Activated CD4-positive, alpha-beta T cell treated with anti-CD3 and anti-CD28 coated beads, Interleukin-2, amount 50 U/mL, for 4 hours (primary cell): Measurements from ENCODE around the gene NETO2.

ENCODE experiments used
- DNase-seq, 2 experiments: peaks; one replicate each; pipeline ENCODE4 v3.0.0-alpha.2; 2020

The NETO2 gene

DNA sequence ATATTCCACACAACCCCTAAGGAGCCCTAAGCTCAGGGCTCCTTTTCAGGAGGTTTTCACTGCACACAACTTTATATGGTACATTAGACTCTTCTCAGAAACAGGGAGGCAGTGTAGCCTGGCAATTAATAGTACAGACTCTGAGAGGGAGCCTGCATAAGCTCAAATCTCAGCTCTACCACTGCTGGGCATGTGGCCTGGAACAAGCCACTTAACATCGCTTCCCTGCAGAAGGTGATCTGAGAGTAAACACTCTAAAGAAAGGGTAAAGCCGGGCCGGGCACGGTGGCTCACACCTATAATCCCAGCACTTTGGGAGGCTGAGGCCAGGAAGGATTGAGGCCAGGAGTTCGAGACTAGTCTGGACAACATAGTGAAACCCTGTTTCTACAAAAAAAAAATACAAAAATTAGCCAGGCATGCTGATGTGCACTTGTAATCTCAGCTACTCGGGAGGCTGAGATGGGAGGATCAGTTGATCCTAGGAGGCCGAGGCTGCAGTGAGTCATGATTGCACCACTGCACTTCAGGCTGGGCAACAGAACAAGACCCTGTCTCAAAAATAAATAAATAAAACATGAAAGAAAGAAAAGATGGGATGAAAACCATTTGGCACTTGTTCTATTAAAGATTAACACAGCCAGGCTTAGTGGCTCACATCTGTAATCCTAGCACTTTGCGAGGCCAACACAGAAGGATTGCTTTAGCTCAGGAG, 99.6 kb downstream of the NETO2 start:
- no peak for DNase-seq

DNA sequence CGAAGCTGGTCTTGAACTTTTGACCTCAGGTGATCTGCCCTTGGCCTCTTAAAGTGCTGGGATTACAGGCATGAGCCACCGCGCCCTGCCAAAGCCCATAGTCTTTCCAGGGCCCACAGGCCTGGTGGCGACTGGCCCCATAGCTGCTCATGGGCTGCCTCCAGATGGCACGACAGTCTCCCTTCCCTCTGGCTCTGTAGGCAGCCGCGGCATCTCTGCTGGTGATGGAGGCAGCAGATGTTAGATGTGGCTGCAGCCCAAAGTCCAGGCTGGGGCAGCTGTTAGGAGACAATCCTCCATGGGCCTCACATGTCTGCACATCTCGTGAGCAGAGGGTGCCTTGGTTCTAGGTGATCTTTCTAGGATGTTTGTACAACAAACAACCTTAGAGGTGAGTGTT, 100.5 kb downstream of the NETO2 start:
- DNase-seq, result no peak

DNA sequence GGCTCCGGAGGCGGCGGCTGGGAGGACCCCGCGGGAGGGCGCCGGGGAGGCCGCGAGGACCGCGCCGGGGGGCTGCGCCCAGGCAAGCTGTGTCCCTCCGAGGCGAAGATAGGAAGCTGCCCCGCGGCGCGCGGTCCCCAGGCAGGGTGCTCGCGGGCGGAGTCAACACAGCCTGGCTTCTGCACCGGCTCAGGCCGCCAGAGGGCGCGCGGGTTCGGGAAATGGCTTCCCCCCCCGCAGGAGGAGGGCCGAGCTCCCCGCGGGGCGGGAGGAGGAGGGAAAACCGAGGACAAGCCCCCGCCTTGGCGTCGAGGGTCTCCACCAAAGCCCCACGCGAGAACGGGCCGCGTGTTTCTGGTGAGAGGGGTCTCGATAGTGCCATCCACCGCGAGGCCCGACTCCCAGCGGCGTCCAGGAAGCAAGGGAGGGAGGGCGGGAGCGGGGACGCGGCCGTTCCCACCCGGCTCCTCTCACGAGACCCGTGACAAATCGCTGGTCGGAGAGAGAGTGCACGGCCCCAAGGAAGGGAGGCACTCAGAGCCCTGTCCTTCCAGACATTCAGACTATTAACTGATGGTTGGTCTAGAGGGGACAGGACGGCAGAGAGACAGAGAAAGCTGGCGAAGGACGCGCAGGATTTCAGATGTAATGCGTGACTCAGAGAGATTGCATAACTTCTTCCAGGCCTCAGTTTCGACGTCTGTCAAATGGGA, 105.8 kb downstream of the NETO2 start:
- peak; percentile 88 to 91 for DNase-seq

DNA sequence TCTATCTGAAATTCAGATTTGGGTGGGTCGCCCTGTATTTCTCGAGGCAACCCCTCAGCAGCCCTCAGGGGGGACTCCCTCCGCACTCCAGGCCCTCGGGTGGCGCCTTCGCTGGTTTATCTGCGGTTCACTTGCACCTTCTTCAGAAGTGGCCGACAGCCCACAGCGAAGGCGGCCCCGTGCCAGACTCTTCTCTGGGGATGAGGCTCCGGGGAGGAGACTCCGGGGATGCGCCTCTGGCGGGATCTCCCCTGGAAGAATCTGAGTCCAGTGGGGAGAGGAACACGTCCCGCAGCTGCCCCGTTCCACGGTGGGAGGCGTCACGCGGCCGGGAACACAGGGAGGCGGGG, 106.4 kb downstream of the NETO2 start:
- peak in 1 of 2 experiments; percentile 4 for DNase-seq

DNA sequence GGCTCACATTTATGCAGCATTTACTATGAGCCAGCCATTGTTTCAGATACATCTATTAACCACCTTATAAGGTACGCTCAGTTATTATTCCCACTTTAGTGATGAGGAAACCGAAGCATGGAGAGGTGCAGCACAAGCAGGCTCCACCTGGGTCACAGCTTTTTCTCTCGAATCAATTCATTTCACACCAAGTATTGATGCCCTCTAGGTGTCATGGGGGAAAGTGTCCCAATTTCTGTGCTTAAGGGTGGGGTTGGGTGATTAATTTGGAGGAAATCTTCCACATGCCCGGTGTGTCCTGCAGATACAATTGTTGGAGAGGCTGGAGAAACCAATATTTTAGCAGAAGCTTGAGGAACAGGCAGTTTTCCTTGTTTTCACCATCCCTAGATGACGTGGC, 107.5 kb downstream of the NETO2 start:
- DNase-seq, result no peak

DNA sequence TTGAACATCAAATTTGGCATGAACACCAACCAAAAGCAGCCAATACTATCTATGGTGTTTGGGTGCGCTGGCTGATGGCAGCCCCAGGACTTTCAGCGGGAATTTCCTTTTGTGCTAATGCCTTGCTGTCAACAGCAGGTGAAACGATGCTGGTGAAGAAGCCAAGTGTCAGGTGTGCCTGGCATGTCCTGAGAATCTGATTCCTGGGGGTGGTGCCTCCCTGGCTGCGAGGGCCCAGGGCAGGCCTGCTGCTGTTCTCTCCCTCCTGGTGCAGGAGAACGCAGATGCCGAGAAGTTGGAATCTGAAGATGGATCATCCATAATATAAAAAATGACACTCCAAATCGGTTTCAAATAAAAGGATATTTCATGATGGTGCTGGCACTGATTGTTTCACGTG, 108.3 kb downstream of the NETO2 start:
- no peak for DNase-seq

DNA sequence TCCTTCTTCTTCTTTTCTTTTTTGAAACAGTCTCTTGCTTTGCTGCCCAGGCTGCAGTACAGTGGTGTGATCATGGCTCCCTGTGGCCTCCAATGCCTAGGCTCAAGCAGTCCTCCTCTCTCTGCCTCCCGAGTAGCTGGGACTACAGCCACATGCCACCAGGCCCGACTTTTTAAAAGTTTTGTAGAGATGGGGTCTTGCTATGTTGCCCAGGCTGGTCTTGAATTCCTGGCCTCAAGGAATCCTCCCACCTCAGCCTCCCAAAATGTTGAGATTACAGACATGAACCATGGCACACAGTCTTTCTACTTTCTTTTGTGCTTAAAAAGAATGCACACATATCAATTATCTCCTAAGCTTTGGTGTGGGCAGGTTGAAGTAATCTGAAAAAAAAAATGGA, 109.3 kb downstream of the NETO2 start:
- DNase-seq, result no peak

DNA sequence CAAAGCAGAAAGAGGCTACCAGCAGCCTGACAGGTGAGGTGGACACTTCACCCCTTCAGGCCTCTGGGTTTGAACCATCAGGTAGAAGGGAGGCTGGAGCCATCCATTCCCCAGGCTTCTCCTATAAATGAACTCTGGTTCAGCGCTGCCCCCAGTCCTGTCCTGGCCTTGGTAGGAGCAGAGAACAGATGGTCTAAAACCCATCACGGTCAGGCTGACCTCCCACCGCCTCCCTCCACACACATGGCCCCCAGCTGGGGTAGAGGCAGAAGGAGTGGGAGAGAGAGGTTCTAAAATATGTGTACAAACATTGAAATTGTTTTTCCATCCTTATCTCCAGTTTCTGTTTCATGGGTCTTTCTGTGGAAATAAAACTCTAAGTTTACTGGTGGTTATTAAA, 110.6 kb downstream of the NETO2 start:
- no peak for DNase-seq

DNA sequence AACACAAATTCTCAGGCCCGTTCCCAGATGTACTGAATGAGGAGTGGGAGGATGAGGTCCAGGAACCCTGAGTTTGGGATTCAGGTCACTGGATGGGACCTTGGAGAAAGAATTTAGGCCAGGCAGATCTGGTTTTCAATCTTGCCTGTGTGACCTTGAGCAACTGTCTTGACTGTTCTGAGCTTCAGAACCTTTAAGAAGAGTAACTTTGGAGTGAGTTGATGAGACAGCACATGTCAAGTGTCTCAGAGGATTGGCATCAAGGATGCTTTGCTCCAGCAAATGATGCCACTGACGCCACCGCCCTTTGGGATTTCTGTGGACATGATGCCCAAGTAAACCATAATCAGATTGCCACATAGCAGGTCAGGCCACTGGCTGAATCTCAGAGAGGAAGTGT, 114.0 kb downstream of the NETO2 start:
- DNase-seq, result no peak

DNA sequence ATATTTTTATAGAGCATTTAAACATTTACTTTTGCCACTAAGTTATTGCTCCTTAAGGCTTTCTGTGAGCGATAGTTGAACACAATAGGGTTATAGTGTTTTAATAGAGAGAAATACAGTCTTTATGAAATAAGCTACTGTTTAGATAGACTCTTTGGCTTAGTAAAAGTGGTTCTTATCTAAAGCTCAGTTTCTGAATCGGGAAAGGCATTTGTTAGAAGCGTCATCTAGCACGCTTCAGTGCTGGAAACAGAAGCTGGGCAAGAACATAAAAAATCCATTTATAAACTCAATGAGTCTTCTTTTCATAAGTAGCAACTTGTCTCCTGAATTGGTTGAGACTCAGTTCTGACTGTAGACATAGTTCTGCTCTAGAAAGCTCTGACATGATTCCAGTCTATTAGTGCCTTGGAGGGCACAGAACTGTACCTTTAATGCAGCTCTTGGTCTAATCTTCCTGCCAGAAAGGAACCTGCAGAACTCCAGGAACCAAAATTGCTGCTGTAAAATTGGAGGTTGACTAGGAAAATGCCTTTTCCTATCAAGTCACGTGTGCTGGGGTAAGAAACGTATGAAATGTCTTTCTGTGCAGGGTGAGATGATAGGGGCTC, 114.9 kb downstream of the NETO2 start:
- DNase-seq, result no peak
